ENCODE measurements around the gene MUTYH. TPM values are rescaled to one million over a fixed set of nuclear protein-coding genes. Genes with fewer than 3 reads are reported as not detected.
"Not testable (repeated sequence)": the region's sequence is repeated elsewhere in the genome, so short reads cannot be mapped to it uniquely, and the experiment has no call there.

Gene MUTYH
- polyA plus RNA-seq, 1 donor from 2014 or later, result 21.1 TPM

DNA sequence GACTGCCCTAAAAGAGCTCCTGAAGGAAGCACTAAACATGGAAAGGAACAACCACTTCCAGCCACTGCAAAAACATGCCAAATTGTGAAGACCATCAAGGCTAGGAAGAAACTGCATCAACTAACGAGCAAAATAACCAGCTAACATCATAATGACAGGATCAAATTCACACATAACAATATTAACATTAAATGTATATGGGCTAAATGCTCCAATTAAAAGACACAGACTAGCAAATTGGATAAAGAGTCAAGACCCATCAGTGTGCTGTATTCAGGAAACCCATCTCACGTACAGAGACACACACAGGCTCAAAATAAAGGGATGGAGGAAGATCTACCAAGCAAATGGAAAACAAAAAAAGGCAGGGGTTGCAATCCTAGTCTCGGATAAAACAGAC, 53.7 kb downstream of the MUTYH start:
- not testable (repeated sequence) for H3K27ac Mint-ChIP-seq, H3K4me3 Mint-ChIP-seq, H3K27me3 Mint-ChIP-seq, H3K4me1 Mint-ChIP-seq, H3K36me3 Mint-ChIP-seq, H3K9me3 Mint-ChIP-seq

DNA sequence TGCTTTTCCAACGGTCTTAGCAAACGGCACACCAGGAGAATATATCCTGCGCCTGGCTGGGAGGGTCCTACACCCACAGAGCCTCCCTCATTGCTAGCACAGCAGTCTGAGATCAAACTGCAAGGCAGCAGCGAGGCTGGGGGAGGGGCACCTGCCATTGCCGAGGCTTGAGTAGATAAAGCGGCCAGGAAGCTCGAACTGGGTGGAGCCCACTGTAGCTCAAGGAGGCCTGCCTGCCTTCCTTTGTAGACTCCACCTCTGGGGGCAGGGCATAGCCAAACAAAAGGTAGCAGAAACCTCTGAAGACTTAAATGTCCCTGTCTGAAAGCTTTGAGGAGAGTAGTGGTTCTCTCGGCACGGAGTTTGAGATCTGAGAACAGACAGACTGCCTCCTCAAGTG, 55.4 kb downstream of the MUTYH start:
- H3K27ac Mint-ChIP-seq, H3K9me3 Mint-ChIP-seq, H3K27me3 Mint-ChIP-seq, H3K4me1 Mint-ChIP-seq, H3K4me3 Mint-ChIP-seq: not testable (repeated sequence)
- peaks cover 10% of the 10 kb centered on the region for H3K36me3 Mint-ChIP-seq

DNA sequence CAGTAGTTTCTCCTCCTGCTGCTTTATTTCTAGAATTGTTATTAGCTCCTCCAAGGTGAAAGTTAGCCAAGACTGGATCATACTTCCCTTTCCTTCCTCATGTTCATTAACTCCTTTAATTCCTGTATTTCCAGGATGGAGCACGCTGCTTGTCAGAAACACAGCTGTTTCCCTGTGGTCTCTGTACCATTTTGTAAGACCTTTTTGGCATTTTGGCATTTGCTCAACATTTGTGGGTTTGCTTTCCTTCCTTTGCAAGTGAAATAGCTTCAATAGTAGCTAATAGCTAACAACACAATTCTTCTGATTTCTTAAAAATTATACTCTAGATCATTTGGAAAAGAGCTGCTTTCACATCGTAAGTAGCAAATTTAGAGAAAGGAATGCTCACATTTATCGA, 57.9 kb downstream of the MUTYH start:
- Mint-ChIP-seq H3K4me3 (no peak overlapping the region), H3K4me1 (peaks cover 0 to 2% (median 0%) of the 10 kb centered on the region in 3 donors), H3K9me3 (peaks cover 2 to 6% (median 4%) of the 10 kb centered on the region in 3 donors), H3K36me3 (peaks cover 11% of the 10 kb centered on the region), H3K27me3 (peaks cover 3% of the 10 kb centered on the region), H3K27ac (no peak overlapping the region)

Other genes starting within 250 kb of the MUTYH start
- 0.14 TPM for gene ZSWIM5, start 133.8 kb downstream of the MUTYH start, polyA plus RNA-seq
- gene HPDL, start 13.5 kb downstream of the MUTYH start, polyA plus RNA-seq, result 1.3 TPM
- 18.6 TPM for gene TOE1, start 270 bp downstream of the MUTYH start, polyA plus RNA-seq
- 19.2 TPM for gene TESK2, start 150.7 kb upstream of the MUTYH start, polyA plus RNA-seq
- 5.2 TPM for gene CCDC163, start 159.6 kb upstream of the MUTYH start, polyA plus RNA-seq
- gene MMACHC, start 159.9 kb upstream of the MUTYH start, polyA plus RNA-seq, result 1.5 TPM
- 264 TPM for gene PRDX1, start 181.4 kb upstream of the MUTYH start, polyA plus RNA-seq
- 117 TPM for gene AKR1A1, start 210.4 kb upstream of the MUTYH start, polyA plus RNA-seq
- gene NASP, start 243.6 kb upstream of the MUTYH start, polyA plus RNA-seq, result 116 TPM